IPS-15b (cell line): Measurements from ENCODE around the gene TBCD.

ENCODE experiments used
- H3K27me3 ChIP-seq: one replicate; pipeline ENCODE4 v1.6.1; 2013; ENCODE audit warnings: low read length; ENCODE audit not compliant: control insufficient read depth, insufficient read depth
- H3K36me3 ChIP-seq: one replicate; pipeline ENCODE4 v1.6.1; 2013; ENCODE audit warnings: low read length; ENCODE audit not compliant: control insufficient read depth, insufficient read depth
- H3K4me1 ChIP-seq: one replicate; pipeline ENCODE4 v1.6.1; 2013; ENCODE audit warnings: mild to moderate bottlenecking, low read length; ENCODE audit not compliant: control insufficient read depth, insufficient read depth
- H3K4me3 ChIP-seq: one replicate; pipeline ENCODE4 v1.5.1; 2013; ENCODE audit warnings: low read depth, low read length
- H3K9ac ChIP-seq: one replicate; pipeline ENCODE4 v1.6.1; 2013; ENCODE audit warnings: low read depth, mild to moderate bottlenecking, low read length
- H3K9me3 ChIP-seq: one replicate; pipeline ENCODE4 v1.6.1; 2013; ENCODE audit warnings: mild to moderate bottlenecking, low read length; ENCODE audit not compliant: control insufficient read depth, insufficient read depth

Gene TBCD

GRCh38 chr17:82936768-82937171, 184.9 kb downstream of the TBCD start:
- no peaks in the 10 kb centered on the region for H3K4me1 ChIP-seq
- peaks cover 64% of the 10 kb centered on the region for H3K36me3 ChIP-seq
- no peak overlapping the region for H3K4me3 ChIP-seq
- no peaks in the 10 kb centered on the region for H3K27me3 ChIP-seq
- no peaks in the 10 kb centered on the region for H3K9me3 ChIP-seq
- no peak overlapping the region for H3K9ac ChIP-seq

- peaks cover 70% of the 10 kb centered on the region for H3K36me3 ChIP-seq
- no peaks in the 10 kb centered on the region for H3K4me1 ChIP-seq
- H3K9ac ChIP-seq, result no peak overlapping the region
- H3K4me3 ChIP-seq, result no peak overlapping the region
- H3K27me3 ChIP-seq, result no peaks in the 10 kb centered on the region
- no peaks in the 10 kb centered on the region for H3K9me3 ChIP-seq
Observed at GRCh38 chr17:82937411-82938371, 185.8 kb downstream of the TBCD start.

GRCh38 chr17:82938486-82938872, 186.6 kb downstream of the TBCD start:
- Histone ChIP-seq H3K9ac (no peak overlapping the region), H3K4me1 (no peaks in the 10 kb centered on the region), H3K9me3 (peaks cover 4% of the 10 kb centered on the region), H3K4me3 (no peak overlapping the region), H3K36me3 (peaks cover 77% of the 10 kb centered on the region), H3K27me3 (no peaks in the 10 kb centered on the region)

- H3K36me3 ChIP-seq, result peaks cover 77% of the 10 kb centered on the region
Observed at GRCh38 chr17:82938873-82939620, 187.2 kb downstream of the TBCD start.

GRCh38 chr17:82939621-82940135, 187.8 kb downstream of the TBCD start:
- H3K27me3 ChIP-seq, result no peaks in the 10 kb centered on the region
- H3K9me3 ChIP-seq, result peaks cover 13% of the 10 kb centered on the region
- H3K9ac ChIP-seq, result no peak overlapping the region
- peaks cover 74% of the 10 kb centered on the region for H3K36me3 ChIP-seq
- no peaks in the 10 kb centered on the region for H3K4me1 ChIP-seq
- no peak overlapping the region for H3K4me3 ChIP-seq

More at GRCh38 chr17:82938873-82939620, 187.2 kb downstream of the TBCD start:
- H3K9ac ChIP-seq, result no peak overlapping the region
- no peak overlapping the region for H3K4me3 ChIP-seq
- H3K9me3 ChIP-seq, result peaks cover 9% of the 10 kb centered on the region
- no peaks in the 10 kb centered on the region for H3K27me3 ChIP-seq
- H3K4me1 ChIP-seq, result no peaks in the 10 kb centered on the region

GRCh38 chr17:82940226-82941020, 188.6 kb downstream of the TBCD start:
- H3K27me3 ChIP-seq, result no peaks in the 10 kb centered on the region
- no peaks in the 10 kb centered on the region for H3K4me1 ChIP-seq
- no peak overlapping the region for H3K9ac ChIP-seq
- peaks cover 16% of the 10 kb centered on the region for H3K9me3 ChIP-seq
- H3K4me3 ChIP-seq, result no peak overlapping the region
- peaks cover 74% of the 10 kb centered on the region for H3K36me3 ChIP-seq

- Histone ChIP-seq H3K4me1 (no peaks in the 10 kb centered on the region), H3K4me3 (no peak overlapping the region), H3K27me3 (no peaks in the 10 kb centered on the region), H3K9me3 (peaks cover 21% of the 10 kb centered on the region), H3K9ac (no peak overlapping the region), H3K36me3 (peaks cover 73% of the 10 kb centered on the region)
Observed at GRCh38 chr17:82941021-82942001, 189.4 kb downstream of the TBCD start.

GRCh38 chr17:82942166-82943130, 190.6 kb downstream of the TBCD start:
- Histone ChIP-seq H3K27me3 (no peaks in the 10 kb centered on the region), H3K4me3 (no peak overlapping the region), H3K4me1 (no peaks in the 10 kb centered on the region), H3K9me3 (peaks cover 26% of the 10 kb centered on the region), H3K36me3 (peaks cover 62% of the 10 kb centered on the region), H3K9ac (no peak overlapping the region)

GRCh38 chr17:82943339-82943738, 191.5 kb downstream of the TBCD start:
- H3K27me3 ChIP-seq, result no peaks in the 10 kb centered on the region
- H3K4me1 ChIP-seq, result no peaks in the 10 kb centered on the region
- peaks cover 53% of the 10 kb centered on the region for H3K36me3 ChIP-seq
- peaks cover 28% of the 10 kb centered on the region for H3K9me3 ChIP-seq
- H3K9ac ChIP-seq, result no peak overlapping the region
- no peak overlapping the region for H3K4me3 ChIP-seq

- Histone ChIP-seq H3K9ac (no peak overlapping the region), H3K9me3 (peaks cover 28% of the 10 kb centered on the region), H3K36me3 (peaks cover 49% of the 10 kb centered on the region), H3K4me3 (no peak overlapping the region), H3K27me3 (no peaks in the 10 kb centered on the region), H3K4me1 (no peaks in the 10 kb centered on the region)
Observed at GRCh38 chr17:82943751-82944150, 191.9 kb downstream of the TBCD start.
